SU-DHL-6 (cell line): ENCODE data around the gene ZBTB42.

Experiments used
- CTCF ChIP-seq: fragments of 200-600 bp; sonication (generic); IDR thresholded peaks from one replicate; pipeline ENCODE4 v1.5.1; 2017; ENCODE audit warnings: antibody characterized with exemption, mild to moderate bottlenecking, low read length, moderate library complexity; ENCODE audit not compliant: insufficient read depth, poor library complexity, severe bottlenecking
- EZH2phosphoT487 ChIP-seq: fragments of 200-600 bp; sonication (generic), shearing (Covaris generic); conservative IDR thresholded peaks from 2 replicates; pipeline ENCODE4 v1.6.1; 2018; ENCODE audit warnings: mild to moderate bottlenecking, antibody characterized with exemption, low read length, moderate library complexity, mixed read lengths

DNA sequence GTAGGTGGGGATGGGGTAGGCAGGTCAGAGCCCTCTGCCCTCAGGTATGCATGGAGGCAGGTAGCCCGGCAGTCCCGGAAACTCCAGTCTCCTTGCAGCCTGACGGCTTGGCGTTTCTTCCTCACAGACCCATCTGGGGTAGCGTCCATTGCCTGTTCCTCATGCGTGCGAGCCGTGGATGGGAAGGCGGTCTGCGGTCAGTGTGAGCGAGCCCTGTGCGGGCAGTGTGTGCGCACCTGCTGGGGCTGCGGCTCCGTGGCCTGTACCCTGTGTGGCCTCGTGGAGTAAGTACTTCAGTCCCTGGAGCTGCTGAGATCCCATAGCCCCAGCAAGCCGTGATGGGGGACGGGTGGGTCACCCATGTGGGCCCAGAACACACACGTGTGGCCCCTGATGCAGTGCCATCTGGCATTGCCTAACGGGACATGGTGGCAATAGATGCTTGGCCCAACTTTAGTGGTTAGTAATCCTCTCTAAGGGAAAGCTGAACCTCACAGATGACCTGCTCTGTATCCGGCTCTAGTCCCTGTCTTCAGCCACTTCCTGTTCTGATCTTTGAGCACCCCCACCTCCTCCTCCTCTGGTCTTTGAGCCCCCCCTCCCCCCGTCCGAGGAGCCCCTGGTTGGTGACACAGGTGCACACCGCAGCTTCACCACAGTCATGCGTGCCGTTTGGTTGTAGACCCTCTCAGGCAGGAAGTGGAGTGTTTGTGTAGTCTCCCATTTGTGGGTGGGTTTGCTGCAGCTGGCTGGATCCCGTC is 44.2 kb upstream of the ZBTB42 start:
- TF ChIP-seq EZH2phosphoT487 (no peak), CTCF (no peak)
